ENCODE results near the gene RXFP2.

- no peak for TF ChIP-seq EZH2phosphoT487 (IDR thresholded peaks at IDR 0.05; ENCODE audit: borderline replicate concordance)
- TF ChIP-seq, protein P1, sequence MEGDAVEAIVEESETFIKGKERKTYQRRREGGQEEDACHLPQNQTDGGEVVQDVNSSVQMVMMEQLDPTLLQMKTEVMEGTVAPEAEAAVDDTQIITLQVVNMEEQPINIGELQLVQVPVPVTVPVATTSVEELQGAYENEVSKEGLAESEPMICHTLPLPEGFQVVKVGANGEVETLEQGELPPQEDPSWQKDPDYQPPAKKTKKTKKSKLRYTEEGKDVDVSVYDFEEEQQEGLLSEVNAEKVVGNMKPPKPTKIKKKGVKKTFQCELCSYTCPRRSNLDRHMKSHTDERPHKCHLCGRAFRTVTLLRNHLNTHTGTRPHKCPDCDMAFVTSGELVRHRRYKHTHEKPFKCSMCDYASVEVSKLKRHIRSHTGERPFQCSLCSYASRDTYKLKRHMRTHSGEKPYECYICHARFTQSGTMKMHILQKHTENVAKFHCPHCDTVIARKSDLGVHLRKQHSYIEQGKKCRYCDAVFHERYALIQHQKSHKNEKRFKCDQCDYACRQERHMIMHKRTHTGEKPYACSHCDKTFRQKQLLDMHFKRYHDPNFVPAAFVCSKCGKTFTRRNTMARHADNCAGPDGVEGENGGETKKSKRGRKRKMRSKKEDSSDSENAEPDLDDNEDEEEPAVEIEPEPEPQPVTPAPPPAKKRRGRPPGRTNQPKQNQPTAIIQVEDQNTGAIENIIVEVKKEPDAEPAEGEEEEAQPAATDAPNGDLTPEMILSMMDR (conservative IDR thresholded peaks at IDR 0.05; ENCODE audit: low read length) = no peak
Measured at GRCh38 chr13:31803311-31803710, 64.0 kb downstream of the RXFP2 start.

Data from Loucy (cell line).